ENCODE results near the gene MYO16. TPM values are rescaled to one million over a fixed set of nuclear protein-coding genes. Genes with fewer than 3 reads are reported as not detected.

The MYO16 gene
- total and polyA plus RNA-seq, 9 donors = under 0.01 to 0.37 (median 0.16) TPM; not detected in 2

DNA sequence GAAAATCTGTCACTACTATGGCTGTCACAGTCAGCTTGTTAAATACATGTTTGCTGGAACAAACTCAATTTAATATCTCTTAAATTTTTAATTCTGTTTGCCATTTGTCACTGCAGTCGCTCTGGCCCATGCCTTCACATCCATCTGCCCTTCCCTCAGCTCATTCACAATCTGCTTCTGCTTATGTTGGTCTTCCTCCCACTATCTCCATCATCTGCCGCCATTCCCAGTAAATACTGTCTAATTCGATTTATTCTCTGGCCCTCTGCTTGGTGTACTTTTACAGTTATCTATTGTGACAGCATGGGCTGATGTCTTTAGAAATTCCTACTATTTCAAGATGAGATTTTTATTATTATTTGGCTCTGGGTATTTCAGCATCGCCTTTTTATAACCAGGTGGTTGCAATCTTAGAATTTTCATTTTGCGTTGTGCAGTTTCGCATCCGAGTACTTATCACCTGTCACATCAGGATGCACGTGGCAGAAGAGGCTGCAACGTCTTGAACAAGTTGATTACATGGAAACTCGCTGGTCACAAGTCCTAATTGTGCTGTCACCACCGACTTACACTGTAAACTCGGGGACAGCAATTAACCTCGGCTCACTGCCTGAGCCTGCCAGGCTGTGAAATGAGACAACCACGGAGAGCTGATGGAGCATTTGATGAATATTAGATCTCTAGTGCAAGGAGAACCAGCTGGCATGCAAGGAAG, 158.4 kb downstream of the MYO16 start:
- H3K4me1 ChIP-seq (ENCODE audit: insufficient read depth) = no peaks in the 10 kb centered on the region
- H3K36me3 ChIP-seq = no peaks in the 10 kb centered on the region
- H3K9me3 ChIP-seq = no peaks in the 10 kb centered on the region
- 41 to 56% (median 48%) methylated on average over 14 of the region's 14 CpGs for WGBS, 3 donors
- no peak for DNase-seq
- intact Hi-C loops (cut with DNase I) = no loop called here
- no peak overlapping the region for H3K4me3 ChIP-seq
- TF ChIP-seq, protein P1, sequence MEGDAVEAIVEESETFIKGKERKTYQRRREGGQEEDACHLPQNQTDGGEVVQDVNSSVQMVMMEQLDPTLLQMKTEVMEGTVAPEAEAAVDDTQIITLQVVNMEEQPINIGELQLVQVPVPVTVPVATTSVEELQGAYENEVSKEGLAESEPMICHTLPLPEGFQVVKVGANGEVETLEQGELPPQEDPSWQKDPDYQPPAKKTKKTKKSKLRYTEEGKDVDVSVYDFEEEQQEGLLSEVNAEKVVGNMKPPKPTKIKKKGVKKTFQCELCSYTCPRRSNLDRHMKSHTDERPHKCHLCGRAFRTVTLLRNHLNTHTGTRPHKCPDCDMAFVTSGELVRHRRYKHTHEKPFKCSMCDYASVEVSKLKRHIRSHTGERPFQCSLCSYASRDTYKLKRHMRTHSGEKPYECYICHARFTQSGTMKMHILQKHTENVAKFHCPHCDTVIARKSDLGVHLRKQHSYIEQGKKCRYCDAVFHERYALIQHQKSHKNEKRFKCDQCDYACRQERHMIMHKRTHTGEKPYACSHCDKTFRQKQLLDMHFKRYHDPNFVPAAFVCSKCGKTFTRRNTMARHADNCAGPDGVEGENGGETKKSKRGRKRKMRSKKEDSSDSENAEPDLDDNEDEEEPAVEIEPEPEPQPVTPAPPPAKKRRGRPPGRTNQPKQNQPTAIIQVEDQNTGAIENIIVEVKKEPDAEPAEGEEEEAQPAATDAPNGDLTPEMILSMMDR (IDR thresholded peaks at IDR 0.05) = no peak
- TF ChIP-seq POLR2A (IDR thresholded peaks at IDR 0.05) (no peak), EP300 (IDR thresholded peaks at IDR 0.05) (no peak)
- H3K27ac ChIP-seq = no peak overlapping the region
- no peaks in the 10 kb centered on the region for H3K27me3 ChIP-seq

DNA sequence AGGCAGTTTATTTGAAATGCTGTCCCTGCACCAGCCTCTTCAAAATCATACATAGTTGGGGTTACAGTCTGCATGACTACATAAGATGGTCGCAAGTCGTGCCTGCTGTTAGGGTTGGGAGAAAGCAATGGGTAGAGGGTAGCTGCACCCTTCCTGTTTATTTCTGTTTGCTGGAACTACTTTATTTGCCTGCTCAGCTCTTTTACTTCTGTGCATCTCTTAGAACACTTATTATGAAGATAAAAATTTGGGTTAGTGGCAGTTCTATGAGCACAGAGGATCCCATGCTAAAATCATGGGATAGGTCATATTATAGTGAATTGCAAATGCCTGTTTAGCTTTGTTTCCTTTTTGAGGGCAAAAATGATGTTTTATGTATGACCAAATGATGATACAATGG, 160.1 kb downstream of the MYO16 start:
- no peak for TF ChIP-seq EP300 (IDR thresholded peaks at IDR 0.05)
- TF ChIP-seq POLR2A (IDR thresholded peaks at IDR 0.05) = no peak
- TF ChIP-seq, protein P1 (IDR thresholded peaks at IDR 0.05) = no peak
- H3K27ac ChIP-seq = no peak overlapping the region
- H3K27me3 ChIP-seq = no peaks in the 10 kb centered on the region
- H3K4me1 ChIP-seq (ENCODE audit: insufficient read depth) = no peaks in the 10 kb centered on the region
- 88 to 93% (median 90%) methylated on average over 2 of the region's 2 CpGs for WGBS, 3 donors
- H3K4me3 ChIP-seq = no peak overlapping the region
- H3K36me3 ChIP-seq = no peaks in the 10 kb centered on the region
- H3K9me3 ChIP-seq = no peaks in the 10 kb centered on the region
- intact Hi-C loops (cut with DNase I) = no loop called here
- DNase-seq = no peak

DNA sequence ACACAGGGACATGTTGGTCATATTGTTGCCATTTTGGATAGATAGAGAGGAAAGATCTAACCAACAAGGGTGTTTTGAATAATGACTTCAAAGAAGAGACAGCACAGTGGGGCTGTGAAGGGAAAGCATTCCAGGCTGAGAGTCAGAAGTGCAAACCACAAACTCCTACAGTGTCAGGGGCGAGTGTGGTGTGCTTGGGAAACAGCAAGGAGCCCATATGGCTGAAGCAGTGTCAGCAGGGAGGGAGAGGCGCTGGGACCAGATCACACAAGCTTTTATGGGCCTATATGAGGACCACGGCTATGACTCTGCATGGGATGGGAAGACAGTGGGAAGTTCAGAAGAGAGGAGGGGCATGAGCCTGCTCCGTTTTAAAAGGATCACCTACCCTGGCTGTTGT, 166.4 kb downstream of the MYO16 start:
- intact Hi-C loops (cut with DNase I) = no loop called here
- 45 to 59% (median 59%) methylated on average over 4 of the region's 4 CpGs for WGBS, 3 donors
- no peaks in the 10 kb centered on the region for H3K27me3 ChIP-seq
- H3K27ac ChIP-seq = no peak overlapping the region
- H3K4me3 ChIP-seq = no peak overlapping the region
- no peak for TF ChIP-seq POLR2A (IDR thresholded peaks at IDR 0.05)
- TF ChIP-seq, protein P1 (IDR thresholded peaks at IDR 0.05) = no peak
- no peak for TF ChIP-seq EP300 (IDR thresholded peaks at IDR 0.05)
- H3K9me3 ChIP-seq = no peaks in the 10 kb centered on the region
- no peaks in the 10 kb centered on the region for H3K36me3 ChIP-seq
- H3K4me1 ChIP-seq (ENCODE audit: insufficient read depth) = no peaks in the 10 kb centered on the region
- no peak for DNase-seq

DNA sequence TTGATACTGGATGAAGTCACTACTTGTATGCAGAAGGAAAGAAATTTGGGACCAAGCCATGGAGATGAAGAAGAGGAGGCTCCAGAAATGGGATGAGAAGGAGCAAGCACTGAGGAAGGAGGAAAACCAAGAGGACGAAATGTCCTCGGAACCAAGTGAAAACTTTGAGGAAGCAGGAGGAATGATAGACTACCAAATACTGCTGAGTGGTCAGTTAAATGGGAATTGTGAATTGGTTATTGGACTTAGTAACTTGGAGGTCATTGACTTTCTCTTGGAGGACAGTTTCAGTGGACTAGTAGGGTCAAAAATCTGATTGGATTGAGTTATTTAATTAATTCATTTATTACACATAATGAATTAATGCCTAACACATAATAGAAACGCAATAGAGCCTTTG, 167.9 kb downstream of the MYO16 start:
- Histone ChIP-seq H3K4me3 (no peak overlapping the region), H3K36me3 (no peaks in the 10 kb centered on the region), H3K9me3 (no peaks in the 10 kb centered on the region), H3K27me3 (no peaks in the 10 kb centered on the region), H3K4me1 (ENCODE audit: insufficient read depth) (no peaks in the 10 kb centered on the region), H3K27ac (no peak overlapping the region)
- intact Hi-C loops (cut with DNase I) = no loop called here
- TF ChIP-seq, protein P1 (IDR thresholded peaks at IDR 0.05) = no peak
- TF ChIP-seq EP300 (IDR thresholded peaks at IDR 0.05) (no peak), POLR2A (IDR thresholded peaks at IDR 0.05) (no peak)
- no peak for DNase-seq
- WGBS, 3 donors = 86 to 91% (median 88%) methylated on average over 3 of the region's 3 CpGs

Measured in ovary (tissue), 9 donors.